Mucosa of descending colon (tissue), 3 donors: ENCODE data around the gene RTN4RL2. TPM values are rescaled to one million over a fixed set of nuclear protein-coding genes. Genes with fewer than 3 reads are reported as not detected.

ENCODE experiments used
- ATAC-seq: fragments of 200-7000 bp; cut with Tn5 transposase; one replicate; pipeline ENCODE4 v1.9.1; 2020; ENCODE audit warnings: mild to moderate bottlenecking, moderate library complexity
- DNase-seq, 3 donors: peaks; one replicate each; pipeline ENCODE4 v3.0.0-alpha.2; 2020
- H3K36me3 ChIP-seq: fragments of 200-600 bp; one replicate; pipeline ENCODE4 v1.8.0; 2021; ENCODE audit warnings: low read depth, mild to moderate bottlenecking
- H3K4me1 ChIP-seq: fragments of 200-600 bp; one replicate; pipeline ENCODE4 v1.8.0; 2021; ENCODE audit warnings: low read depth, mild to moderate bottlenecking
- H3K4me3 ChIP-seq: fragments of 200-600 bp; one replicate; pipeline ENCODE4 v1.8.0; 2021; ENCODE audit warnings: mild to moderate bottlenecking
- H3K9me3 ChIP-seq: fragments of 200-600 bp; one replicate; pipeline ENCODE4 v1.8.0; 2021; ENCODE audit warnings: mild to moderate bottlenecking
- CTCF ChIP-seq: fragments of 200-600 bp; IDR thresholded peaks from one replicate; pipeline ENCODE4 v1.8.0; 2022; ENCODE audit warnings: antibody characterized with exemption, mild to moderate bottlenecking
- intact Hi-C, 2 donors: fragments of 100-400 bp; cut with DNase I in 1 of 2; cut with micrococcal nuclease in 1 of 2; formaldehyde crosslinking; loops; one replicate each; pipeline versions ENCODE4 v1.11.0 to v1.11.1; 2022; cut with DNase I, micrococcal nuclease
- total RNA-seq, 3 donors: library from RNA; stranded (reverse); fragmentation: NEBNext Ultra II Directional in 2 of 3; extraction: Animal tissue kit (Norgen Biotek cat#: 25700) in 2 of 3; gene quantifications; one replicate each; pipeline versions ENCODE4 v1.2.1 to v1.2.4, GENCODE V29; 2021 to 2023
- donor health status: DM: no; HTN: no; CAD: no; lungs with moderate emphysema.
- donor health status: DM: no; HTN: no; CAD: no.
- donor health status: DM: no; HTN: yes; CAD: no.

The RTN4RL2 gene
- total RNA-seq, 3 donors from 2014 or later = 0.38 to 0.73 (median 0.48) TPM

GRCh38 chr11:57424792-57425564, 35.4 kb upstream of the RTN4RL2 start:
- Histone ChIP-seq H3K9me3 (no peaks in the 10 kb centered on the region), H3K4me1 (peaks cover 17% of the 10 kb centered on the region), H3K36me3 (no peaks in the 10 kb centered on the region), H3K4me3 (no peak overlapping the region)
- peak; percentile 78 for ATAC-seq
- peak; percentile 52 to 80 (median 64) for DNase-seq
- no peak for TF ChIP-seq CTCF
- intact Hi-C loops = no loop called here

GRCh38 chr11:57425565-57426438, 34.5 kb upstream of the RTN4RL2 start:
- no peaks in the 10 kb centered on the region for H3K9me3 ChIP-seq
- intact Hi-C loops = no loop called here
- no peak overlapping the region for H3K4me3 ChIP-seq
- ATAC-seq (peak; percentile 3), DNase-seq (peak; percentile 28 to 65 (median 48))
- no peaks in the 10 kb centered on the region for H3K36me3 ChIP-seq
- no peak for TF ChIP-seq CTCF
- peaks cover 17% of the 10 kb centered on the region for H3K4me1 ChIP-seq

GRCh38 chr11:57426439-57426928, 33.8 kb upstream of the RTN4RL2 start:
- Histone ChIP-seq H3K4me1 (peaks cover 17% of the 10 kb centered on the region), H3K4me3 (peak overlapping the region; percentile 9), H3K9me3 (no peaks in the 10 kb centered on the region), H3K36me3 (no peaks in the 10 kb centered on the region)
- TF ChIP-seq CTCF = no peak
- no peak for ATAC-seq
- DNase-seq = no peak
- intact Hi-C loops = no loop called here

GRCh38 chr11:57426929-57427726, 33.2 kb upstream of the RTN4RL2 start, which contains the start of gene SLC43A3:
Gene SLC43A3 (minus strand): TSS chr11:57427121. CDS start chr11:57426172, 949 bp downstream.
- Histone ChIP-seq H3K4me3 (peak within 1 kb of the TSS; percentile 9), H3K9me3 (no peaks in the 10 kb centered on the region), H3K4me1 (peaks cover 17% of the 10 kb centered on the region), H3K36me3 (no peaks in the 10 kb centered on the region)
- DNase-seq (peak; percentile 56 to 83 (median 78)), ATAC-seq (peak; percentile 75)
- intact Hi-C loops = no loop called here
- no peak for TF ChIP-seq CTCF

GRCh38 chr11:57427727-57428082, 32.6 kb upstream of the RTN4RL2 start:
- DNase-seq = peak; percentile 55 to 63 (median 55)
- no peak for TF ChIP-seq CTCF
- ATAC-seq = no peak
- Histone ChIP-seq H3K36me3 (no peaks in the 10 kb centered on the region), H3K9me3 (no peaks in the 10 kb centered on the region), H3K4me3 (no peak overlapping the region), H3K4me1 (peaks cover 17% of the 10 kb centered on the region)
- intact Hi-C loops = no loop called here
